ENCODE results near the gene SLC66A2.

- TF ChIP-seq, protein P1, sequence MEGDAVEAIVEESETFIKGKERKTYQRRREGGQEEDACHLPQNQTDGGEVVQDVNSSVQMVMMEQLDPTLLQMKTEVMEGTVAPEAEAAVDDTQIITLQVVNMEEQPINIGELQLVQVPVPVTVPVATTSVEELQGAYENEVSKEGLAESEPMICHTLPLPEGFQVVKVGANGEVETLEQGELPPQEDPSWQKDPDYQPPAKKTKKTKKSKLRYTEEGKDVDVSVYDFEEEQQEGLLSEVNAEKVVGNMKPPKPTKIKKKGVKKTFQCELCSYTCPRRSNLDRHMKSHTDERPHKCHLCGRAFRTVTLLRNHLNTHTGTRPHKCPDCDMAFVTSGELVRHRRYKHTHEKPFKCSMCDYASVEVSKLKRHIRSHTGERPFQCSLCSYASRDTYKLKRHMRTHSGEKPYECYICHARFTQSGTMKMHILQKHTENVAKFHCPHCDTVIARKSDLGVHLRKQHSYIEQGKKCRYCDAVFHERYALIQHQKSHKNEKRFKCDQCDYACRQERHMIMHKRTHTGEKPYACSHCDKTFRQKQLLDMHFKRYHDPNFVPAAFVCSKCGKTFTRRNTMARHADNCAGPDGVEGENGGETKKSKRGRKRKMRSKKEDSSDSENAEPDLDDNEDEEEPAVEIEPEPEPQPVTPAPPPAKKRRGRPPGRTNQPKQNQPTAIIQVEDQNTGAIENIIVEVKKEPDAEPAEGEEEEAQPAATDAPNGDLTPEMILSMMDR (IDR thresholded peaks at IDR 0.05) = peak; percentile 21
- TF ChIP-seq EZH2phosphoT487 (IDR thresholded peaks at IDR 0.05) = no peak
- TF ChIP-seq EZH2 (IDR thresholded peaks at IDR 0.05) = no peak
Measured at GRCh38 chr18:79877163-79878091, 74.0 kb downstream of the SLC66A2 start.
